IPS DF 6.9 (cell line): ENCODE data around the gene LRRC7.

Experiments used
- DNase-seq: peaks from one replicate; pipeline ENCODE4 v3.0.0-alpha.2; 2013; ENCODE audit warnings: low read depth, low spot score
- H3K27ac ChIP-seq: one replicate; pipeline ENCODE4 v1.5.1; 2013; ENCODE audit warnings: low read length, control low read depth
- H3K27me3 ChIP-seq: 2 replicates; pipeline ENCODE4 v1.6.1; 2013; ENCODE audit warnings: mild to moderate bottlenecking, low read length; ENCODE audit not compliant: control insufficient read depth, insufficient read depth
- H3K36me3 ChIP-seq: 2 replicates; pipeline ENCODE4 v1.6.1; 2013; ENCODE audit warnings: low read length; ENCODE audit not compliant: control insufficient read depth, insufficient read depth
- H3K4me1 ChIP-seq: 2 replicates; pipeline ENCODE4 v1.6.1; 2013; ENCODE audit warnings: low read length; ENCODE audit not compliant: control insufficient read depth, insufficient read depth
- H3K4me3 ChIP-seq: 2 replicates; pipeline ENCODE4 v1.5.1; 2013; ENCODE audit warnings: mild to moderate bottlenecking, low read length
- H3K9me3 ChIP-seq: 2 replicates; pipeline ENCODE4 v1.6.1; 2013; ENCODE audit warnings: low read length, inconsistent platforms; ENCODE audit not compliant: control insufficient read depth, insufficient read depth
- WGBS: extraction: QIAGEN DNeasy Blood & Tissue Kit; methylation state at CpG from one replicate; pipeline ENCODE4 v1.1.7; 2013; ENCODE audit warnings: mixed read lengths, missing lambda C conversion rate; ENCODE audit not compliant: insufficient read length, insufficient coverage; 5-methylcytosine and 5-hydroxymethylcytosine counted together

LRRC7 gene

DNA sequence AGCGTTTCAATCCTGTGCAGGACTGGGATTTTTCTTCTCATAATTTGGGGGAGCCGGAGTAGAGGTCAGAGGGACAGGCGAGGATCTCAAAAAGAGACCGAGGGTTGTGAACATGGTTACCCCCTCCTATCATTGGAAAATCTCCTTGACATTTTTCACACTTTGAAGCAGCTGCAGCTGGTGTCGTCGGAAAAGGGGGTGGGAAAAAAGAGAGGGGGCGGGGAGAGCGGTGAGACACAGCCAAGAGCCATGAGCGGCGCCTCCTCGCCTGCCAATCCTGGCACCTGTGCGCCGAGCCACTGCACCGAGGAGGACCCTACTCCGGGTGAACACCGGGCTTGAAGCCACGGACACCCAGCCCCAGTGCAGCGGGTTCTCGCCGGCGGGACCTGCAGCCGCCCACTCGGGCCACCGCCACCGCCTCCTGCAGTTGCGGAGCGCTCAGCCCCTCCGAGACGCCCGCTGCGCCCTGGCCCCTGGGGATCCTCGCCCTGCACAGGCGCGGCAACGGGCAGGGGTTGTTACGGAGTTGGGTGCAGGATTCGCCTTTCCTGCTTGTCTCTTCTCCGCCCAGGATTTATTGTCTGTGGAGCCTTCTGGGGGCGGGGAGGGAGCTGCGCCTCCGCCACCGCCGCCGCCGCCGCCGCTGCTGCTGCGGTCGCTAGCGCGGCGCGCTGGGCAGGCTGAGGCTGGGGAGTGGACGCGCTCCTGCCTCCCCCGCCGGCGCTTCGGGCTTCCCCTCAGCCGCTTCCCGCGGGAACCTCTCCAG lies at the start of gene LRRC7:
LRRC7 (plus strand) TSS at position 271 of the 769 bp plus-strand sequence. CDS start 718 bp downstream, outside the sequence.
- no CpG with 5 or more reads among the region's 62 CpGs for WGBS
- H3K36me3 ChIP-seq: no peaks in the 10 kb centered on the region
- no peaks in the 10 kb centered on the region for H3K9me3 ChIP-seq
- H3K4me3 ChIP-seq: peak within 1 kb of the TSS; percentile 72; the same call in 1 of the 2 replicates
- H3K27me3 ChIP-seq: peaks cover 29% of the 10 kb centered on the region
- H3K27ac ChIP-seq: no peak within 1 kb of the TSS
- no peaks in the 10 kb centered on the region; the same call in 1 of the 2 replicates for H3K4me1 ChIP-seq
- DNase-seq: no peak

DNA sequence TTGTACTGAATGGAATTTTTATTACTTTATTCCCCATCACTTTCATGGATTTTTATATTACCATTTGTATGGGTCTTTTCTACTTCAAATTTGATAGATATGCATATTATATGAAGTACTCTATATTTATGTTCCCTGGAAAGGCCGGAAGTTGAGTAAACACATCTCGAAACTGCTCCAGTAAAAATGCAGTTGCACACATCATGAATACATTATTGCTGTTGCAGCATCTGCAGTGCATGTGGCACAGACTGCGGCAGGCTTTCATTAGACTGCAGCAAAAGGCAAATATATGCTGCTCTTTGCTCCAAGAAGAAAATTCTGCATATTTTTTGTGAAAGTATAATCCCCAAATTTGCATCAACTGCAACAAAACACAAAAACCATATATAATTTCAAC lies 48.7 kb upstream of the LRRC7 start:
- H3K4me1 ChIP-seq: no peaks in the 10 kb centered on the region
- DNase-seq: no peak
- no peak overlapping the region for H3K27ac ChIP-seq
- no peaks in the 10 kb centered on the region for H3K36me3 ChIP-seq
- no peaks in the 10 kb centered on the region for H3K27me3 ChIP-seq
- no CpG with 5 or more reads among the region's 3 CpGs for WGBS
- no peaks in the 10 kb centered on the region for H3K9me3 ChIP-seq
- no peak overlapping the region for H3K4me3 ChIP-seq

GRCh38 chr1:69520326-69520725 lies 47.4 kb upstream of the LRRC7 start:
- WGBS: no CpG with 5 or more reads among the region's 5 CpGs
- Histone ChIP-seq H3K27me3 (no peaks in the 10 kb centered on the region), H3K9me3 (no peaks in the 10 kb centered on the region), H3K27ac (no peak overlapping the region), H3K4me1 (no peaks in the 10 kb centered on the region), H3K4me3 (no peak overlapping the region), H3K36me3 (no peaks in the 10 kb centered on the region)
- DNase-seq: no peak

GRCh38 chr1:69523032-69523431 lies 44.7 kb upstream of the LRRC7 start:
- no peak for DNase-seq
- H3K4me1 ChIP-seq: no peaks in the 10 kb centered on the region
- H3K36me3 ChIP-seq: no peaks in the 10 kb centered on the region
- no peak overlapping the region for H3K27ac ChIP-seq
- no peaks in the 10 kb centered on the region for H3K9me3 ChIP-seq
- no peak overlapping the region for H3K4me3 ChIP-seq
- H3K27me3 ChIP-seq: no peaks in the 10 kb centered on the region
- no CpG with 5 or more reads among the region's 1 CpG for WGBS

- WGBS: 100% methylated on average over 1 of the region's 7 CpGs
- Histone ChIP-seq H3K4me1 (no peaks in the 10 kb centered on the region), H3K9me3 (no peaks in the 10 kb centered on the region), H3K27ac (no peak overlapping the region), H3K36me3 (no peaks in the 10 kb centered on the region), H3K4me3 (no peak overlapping the region), H3K27me3 (no peaks in the 10 kb centered on the region)
- no peak for DNase-seq
Observed at GRCh38 chr1:69523461-69523860, 44.3 kb upstream of the LRRC7 start.

- no CpG with 5 or more reads among the region's 1 CpG for WGBS
- no peaks in the 10 kb centered on the region for H3K27me3 ChIP-seq
- DNase-seq: no peak
Observed at GRCh38 chr1:69524015-69524414, 43.7 kb upstream of the LRRC7 start.

GRCh38 chr1:69527273-69527672 lies 40.4 kb upstream of the LRRC7 start:
- Histone ChIP-seq H3K27ac (no peak overlapping the region), H3K4me1 (no peaks in the 10 kb centered on the region), H3K36me3 (no peaks in the 10 kb centered on the region), H3K9me3 (no peaks in the 10 kb centered on the region), H3K4me3 (no peak overlapping the region), H3K27me3 (no peaks in the 10 kb centered on the region)
- DNase-seq: no peak
- WGBS: no CpG with 5 or more reads among the region's 2 CpGs

More at GRCh38 chr1:69524015-69524414, 43.7 kb upstream of the LRRC7 start:
- H3K4me3 ChIP-seq: no peak overlapping the region
- H3K36me3 ChIP-seq: no peaks in the 10 kb centered on the region
- H3K9me3 ChIP-seq: no peaks in the 10 kb centered on the region
- H3K27ac ChIP-seq: no peak overlapping the region
- no peaks in the 10 kb centered on the region for H3K4me1 ChIP-seq

DNA sequence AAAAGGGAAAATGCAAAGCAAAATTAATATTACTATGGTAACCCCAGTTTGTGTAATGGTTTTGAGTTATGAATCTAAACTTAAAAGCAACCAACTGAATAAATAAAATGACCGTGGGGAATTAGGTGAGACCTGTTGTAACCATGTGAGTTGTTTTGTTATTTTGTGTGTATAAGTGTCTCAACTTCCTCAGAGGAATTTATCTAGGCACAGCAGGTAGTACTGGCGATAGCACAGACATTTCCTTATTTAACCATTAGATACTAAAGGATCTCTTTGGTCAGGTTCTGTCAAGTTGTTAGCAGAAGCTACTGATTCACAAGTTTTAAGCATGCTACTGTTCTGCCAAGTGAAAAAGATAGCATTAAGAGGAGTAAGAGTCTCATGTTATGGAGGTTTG lies 39.3 kb upstream of the LRRC7 start:
- Histone ChIP-seq H3K27ac (no peak overlapping the region), H3K4me1 (no peaks in the 10 kb centered on the region), H3K4me3 (no peak overlapping the region), H3K9me3 (no peaks in the 10 kb centered on the region), H3K27me3 (no peaks in the 10 kb centered on the region), H3K36me3 (no peaks in the 10 kb centered on the region)
- no CpG with 5 or more reads among the region's 2 CpGs for WGBS
- no peak for DNase-seq

GRCh38 chr1:69533343-69533742 lies 34.4 kb upstream of the LRRC7 start:
- H3K4me1 ChIP-seq: no peaks in the 10 kb centered on the region
- H3K36me3 ChIP-seq: no peaks in the 10 kb centered on the region
- DNase-seq: no peak
- WGBS: no CpG with 5 or more reads among the region's 1 CpG
- H3K9me3 ChIP-seq: no peaks in the 10 kb centered on the region
- H3K27ac ChIP-seq: no peak overlapping the region
- no peak overlapping the region for H3K4me3 ChIP-seq
- no peaks in the 10 kb centered on the region for H3K27me3 ChIP-seq

DNA sequence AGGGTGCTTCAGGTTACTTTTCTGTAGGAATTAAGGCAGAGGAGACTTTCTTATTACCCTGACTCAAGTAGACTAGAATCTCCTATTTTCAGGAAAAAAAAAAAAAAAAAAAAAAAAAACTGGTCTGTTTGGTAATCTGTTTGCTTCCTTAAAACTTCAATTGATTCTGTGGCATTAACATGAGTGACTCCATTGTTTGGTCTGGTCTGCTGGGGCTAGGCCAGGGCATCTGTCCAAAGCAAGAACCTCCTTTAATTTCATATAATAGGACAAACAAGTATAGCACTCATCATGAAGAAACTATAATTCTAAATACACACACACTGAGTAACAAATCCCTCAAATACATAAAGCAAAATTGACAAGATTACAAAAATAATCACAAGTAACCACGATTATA lies 32.9 kb upstream of the LRRC7 start:
- DNase-seq: no peak
- no peaks in the 10 kb centered on the region for H3K27me3 ChIP-seq
- H3K4me3 ChIP-seq: no peak overlapping the region
- H3K9me3 ChIP-seq: no peaks in the 10 kb centered on the region
- no peaks in the 10 kb centered on the region for H3K4me1 ChIP-seq
- no peak overlapping the region for H3K27ac ChIP-seq
- no CpG with 5 or more reads among the region's 1 CpG for WGBS
- H3K36me3 ChIP-seq: no peaks in the 10 kb centered on the region

GRCh38 chr1:69535490-69535889 lies 32.2 kb upstream of the LRRC7 start:
- Histone ChIP-seq H3K4me3 (no peak overlapping the region), H3K27me3 (no peaks in the 10 kb centered on the region), H3K27ac (no peak overlapping the region), H3K36me3 (no peaks in the 10 kb centered on the region), H3K9me3 (no peaks in the 10 kb centered on the region), H3K4me1 (no peaks in the 10 kb centered on the region)
- WGBS: no CpG with 5 or more reads among the region's 3 CpGs
- DNase-seq: no peak
